22Rv1 (cell line): ENCODE results near the gene MYO1C.

ENCODE experiments used
- H3K27ac ChIP-seq: fragments of 450-650 bp; 2 replicates; pipeline ENCODE4 v1.5.1; 2017
- CTCF ChIP-seq: fragments of 450-650 bp; IDR thresholded peaks from 2 replicates; pipeline ENCODE4 v1.5.1; 2017; ENCODE audit warnings: mild to moderate bottlenecking
- ZFX ChIP-seq: fragments of 450-650 bp; IDR thresholded peaks from 2 replicates; pipeline ENCODE4 v1.6.1; 2017; ENCODE audit warnings: antibody characterized with exemption, borderline replicate concordance

The MYO1C gene

GRCh38 chr17:1492249-1493206, at the start of gene MYO1C:
MYO1C (minus strand) TSS chr17:1492686; CDS start chr17:1492487, 199 bp downstream.
- H3K27ac ChIP-seq: peak within 1 kb of the TSS; percentile 96
- no peak for TF ChIP-seq ZFX
- no peak for TF ChIP-seq CTCF

GRCh38 chr17:1541367-1541904, 49.0 kb upstream of the MYO1C start:
- TF ChIP-seq ZFX (no peak), CTCF (no peak)
- H3K27ac ChIP-seq: no peak overlapping the region

- H3K27ac ChIP-seq: no peak overlapping the region
Measured at GRCh38 chr17:1539811-1540210, 47.3 kb upstream of the MYO1C start.

GRCh38 chr17:1535737-1536136, 43.3 kb upstream of the MYO1C start:
- TF ChIP-seq CTCF (no peak), ZFX (no peak)
- H3K27ac ChIP-seq: no peak overlapping the region

More at GRCh38 chr17:1539811-1540210, 47.3 kb upstream of the MYO1C start:
- TF ChIP-seq ZFX: no peak
- no peak for TF ChIP-seq CTCF

- TF ChIP-seq CTCF: no peak
- no peak for TF ChIP-seq ZFX
- H3K27ac ChIP-seq: no peak overlapping the region
Measured at GRCh38 chr17:1533661-1534325, 41.3 kb upstream of the MYO1C start.

GRCh38 chr17:1532836-1533602, 40.5 kb upstream of the MYO1C start:
- no peak overlapping the region for H3K27ac ChIP-seq
- TF ChIP-seq CTCF: peak; percentile 43; the same call in 1 of the 2 replicates
- TF ChIP-seq ZFX: no peak
